Measurements from ENCODE around the gene FRMD4A.

Gene FRMD4A

GRCh38 chr10:13909516-13910258, 421.0 kb downstream of the FRMD4A start:
- H3K27me3 ChIP-seq (replicated peaks), result no peaks in the 10 kb centered on the region
- no peak overlapping the region for H3K27ac ChIP-seq
- DNase-seq, result no peak
- TF ChIP-seq, protein P1, sequence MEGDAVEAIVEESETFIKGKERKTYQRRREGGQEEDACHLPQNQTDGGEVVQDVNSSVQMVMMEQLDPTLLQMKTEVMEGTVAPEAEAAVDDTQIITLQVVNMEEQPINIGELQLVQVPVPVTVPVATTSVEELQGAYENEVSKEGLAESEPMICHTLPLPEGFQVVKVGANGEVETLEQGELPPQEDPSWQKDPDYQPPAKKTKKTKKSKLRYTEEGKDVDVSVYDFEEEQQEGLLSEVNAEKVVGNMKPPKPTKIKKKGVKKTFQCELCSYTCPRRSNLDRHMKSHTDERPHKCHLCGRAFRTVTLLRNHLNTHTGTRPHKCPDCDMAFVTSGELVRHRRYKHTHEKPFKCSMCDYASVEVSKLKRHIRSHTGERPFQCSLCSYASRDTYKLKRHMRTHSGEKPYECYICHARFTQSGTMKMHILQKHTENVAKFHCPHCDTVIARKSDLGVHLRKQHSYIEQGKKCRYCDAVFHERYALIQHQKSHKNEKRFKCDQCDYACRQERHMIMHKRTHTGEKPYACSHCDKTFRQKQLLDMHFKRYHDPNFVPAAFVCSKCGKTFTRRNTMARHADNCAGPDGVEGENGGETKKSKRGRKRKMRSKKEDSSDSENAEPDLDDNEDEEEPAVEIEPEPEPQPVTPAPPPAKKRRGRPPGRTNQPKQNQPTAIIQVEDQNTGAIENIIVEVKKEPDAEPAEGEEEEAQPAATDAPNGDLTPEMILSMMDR (IDR thresholded peaks at IDR 0.05; ENCODE audit: low read depth, low read length, missing control alignments), result no peak
- in situ Hi-C loops (cut with HindIII; ENCODE audit: low pct_ligation_motif_present, low sequenced_read_pairs), result no loop called here
- no peaks in the 10 kb centered on the region for H3K36me3 ChIP-seq (replicated peaks)
- no peak overlapping the region for H3K4me3 ChIP-seq (ENCODE audit: low read depth, low read length)

- TF ChIP-seq, protein P1 (IDR thresholded peaks at IDR 0.05; ENCODE audit: low read depth, low read length, missing control alignments), result no peak
- Histone ChIP-seq H3K36me3 (replicated peaks) (no peaks in the 10 kb centered on the region), H3K27me3 (replicated peaks) (no peaks in the 10 kb centered on the region), H3K27ac (no peak overlapping the region), H3K4me3 (ENCODE audit: low read depth, low read length) (no peak overlapping the region)
- in situ Hi-C loops (cut with HindIII; ENCODE audit: low pct_ligation_motif_present, low sequenced_read_pairs), result no loop called here
- DNase-seq, result no peak
Measured at GRCh38 chr10:13908475-13908874, 422.2 kb downstream of the FRMD4A start.

GRCh38 chr10:13907570-13907969, 423.2 kb downstream of the FRMD4A start:
- Histone ChIP-seq H3K36me3 (replicated peaks) (no peaks in the 10 kb centered on the region), H3K4me3 (ENCODE audit: low read depth, low read length) (no peak overlapping the region), H3K27ac (no peak overlapping the region), H3K27me3 (replicated peaks) (no peaks in the 10 kb centered on the region)
- in situ Hi-C loops (cut with HindIII; ENCODE audit: low pct_ligation_motif_present, low sequenced_read_pairs), result no loop called here
- TF ChIP-seq, protein P1 (IDR thresholded peaks at IDR 0.05; ENCODE audit: low read depth, low read length, missing control alignments), result no peak
- DNase-seq, result no peak

- no peaks in the 10 kb centered on the region for H3K36me3 ChIP-seq (replicated peaks)
- in situ Hi-C loops (cut with HindIII; ENCODE audit: low pct_ligation_motif_present, low sequenced_read_pairs), result no loop called here
- no peak for DNase-seq
- no peaks in the 10 kb centered on the region for H3K27me3 ChIP-seq (replicated peaks)
- TF ChIP-seq, protein P1 (IDR thresholded peaks at IDR 0.05; ENCODE audit: low read depth, low read length, missing control alignments), result no peak
- H3K27ac ChIP-seq, result no peak overlapping the region
- H3K4me3 ChIP-seq (ENCODE audit: low read depth, low read length), result no peak overlapping the region
Measured at GRCh38 chr10:13905281-13905680, 425.4 kb downstream of the FRMD4A start.

DNA sequence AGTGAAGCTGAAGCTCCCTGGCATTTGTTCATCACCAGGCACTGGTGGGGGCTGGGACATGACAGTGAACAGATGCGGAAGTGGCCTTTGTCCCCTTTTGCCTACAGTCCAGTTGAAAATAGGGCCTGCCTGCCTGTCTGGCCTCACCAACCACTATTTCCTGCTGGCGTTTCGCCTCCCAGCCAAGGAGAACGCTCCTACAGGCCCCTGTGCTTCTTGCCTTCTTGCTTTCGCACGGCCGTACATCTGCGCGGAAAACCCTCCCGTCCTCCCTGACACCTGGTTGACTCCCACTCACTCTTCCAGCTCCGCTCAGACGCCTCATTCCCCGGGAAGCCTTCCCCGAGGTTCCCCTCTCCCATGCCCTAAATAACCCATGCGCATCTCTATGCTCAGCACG, 426.7 kb downstream of the FRMD4A start:
- DNase-seq, result no peak
- in situ Hi-C loops (cut with HindIII; ENCODE audit: low pct_ligation_motif_present, low sequenced_read_pairs), result no loop called here
- no peaks in the 10 kb centered on the region for H3K36me3 ChIP-seq (replicated peaks)
- no peaks in the 10 kb centered on the region for H3K27me3 ChIP-seq (replicated peaks)
- H3K27ac ChIP-seq, result no peak overlapping the region
- TF ChIP-seq, protein P1 (IDR thresholded peaks at IDR 0.05; ENCODE audit: low read depth, low read length, missing control alignments), result no peak
- H3K4me3 ChIP-seq (ENCODE audit: low read depth, low read length), result no peak overlapping the region

Data from brain microvascular endothelial cell (primary cell).